GDM1 (cell line): ENCODE measurements around the gene DEFB126.
"Not testable (repeated sequence)": the region's sequence is repeated elsewhere in the genome, so short reads cannot be mapped to it uniquely, and the experiment has no call there.

Experiments
- DNase-seq: peaks from one replicate; lab custom pipeline; 2025; lab: John Stamatoyannopoulos, UW

Gene DEFB126, protein sequence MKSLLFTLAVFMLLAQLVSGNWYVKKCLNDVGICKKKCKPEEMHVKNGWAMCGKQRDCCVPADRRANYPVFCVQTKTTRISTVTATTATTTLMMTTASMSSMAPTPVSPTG

DNA sequence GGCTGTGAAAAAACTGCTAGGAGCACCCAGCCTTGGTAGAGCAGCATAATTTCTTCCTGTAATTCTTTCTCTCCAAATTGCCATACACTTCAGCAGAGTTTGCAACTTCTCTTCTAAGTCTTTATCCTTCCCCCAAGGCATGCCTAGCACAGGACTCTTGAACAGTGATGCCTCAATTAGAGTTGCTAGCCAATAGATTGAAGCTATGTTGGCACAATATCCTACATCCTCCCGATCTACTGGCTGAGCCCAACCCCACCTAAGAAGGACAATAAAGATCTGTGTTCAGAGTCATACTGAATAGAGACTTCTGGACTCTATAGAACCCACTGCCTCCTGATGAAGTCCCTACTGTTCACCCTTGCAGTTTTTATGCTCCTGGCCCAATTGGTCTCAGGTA lies at the start of gene DEFB126:
Gene DEFB126, plus strand, starts transcription at position 301 of the 400 bp plus-strand sequence. Its CDS starts 39 bp downstream, at position 340.
- DNase-seq, result no peak

DNA sequence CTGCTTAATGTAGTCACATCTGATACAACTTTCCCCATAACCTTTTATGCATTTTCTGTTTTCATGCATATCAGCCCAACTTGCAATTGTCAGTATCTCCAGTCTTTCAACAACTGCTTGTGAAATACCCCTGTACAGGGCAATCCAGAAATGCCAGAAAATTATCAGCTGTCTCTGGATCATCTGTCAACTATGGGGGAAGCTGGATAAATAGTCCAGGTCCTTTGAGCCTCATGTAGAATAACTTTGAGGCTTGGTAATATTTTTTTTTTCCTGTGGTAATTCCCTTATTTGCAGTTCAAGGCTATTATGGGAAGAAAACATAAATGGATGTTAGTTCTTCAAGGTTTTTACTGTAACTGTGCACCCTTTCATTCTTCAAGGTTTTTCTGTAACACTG lies 48.7 kb upstream of the DEFB126 start:
- no peak for DNase-seq

DNA sequence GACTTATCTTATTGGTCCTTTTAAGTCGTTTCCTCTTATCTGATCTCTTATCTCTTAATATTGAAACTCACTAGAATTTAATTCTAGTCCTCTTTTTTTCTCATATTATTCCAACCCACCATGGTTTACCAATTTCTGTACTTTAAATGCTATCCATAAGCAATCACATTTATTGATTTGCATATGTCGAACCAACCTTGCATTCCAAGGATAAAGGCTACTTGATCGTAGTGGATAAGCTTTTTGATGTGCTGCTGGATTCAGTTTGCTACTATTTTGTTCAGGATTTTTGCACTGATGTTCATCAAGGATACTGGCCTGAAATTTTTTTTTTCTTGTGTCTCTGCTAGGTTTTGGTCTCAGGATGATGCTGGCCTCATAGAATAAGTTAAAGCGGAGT lies 47.2 kb upstream of the DEFB126 start:
- no peak for DNase-seq

DNA sequence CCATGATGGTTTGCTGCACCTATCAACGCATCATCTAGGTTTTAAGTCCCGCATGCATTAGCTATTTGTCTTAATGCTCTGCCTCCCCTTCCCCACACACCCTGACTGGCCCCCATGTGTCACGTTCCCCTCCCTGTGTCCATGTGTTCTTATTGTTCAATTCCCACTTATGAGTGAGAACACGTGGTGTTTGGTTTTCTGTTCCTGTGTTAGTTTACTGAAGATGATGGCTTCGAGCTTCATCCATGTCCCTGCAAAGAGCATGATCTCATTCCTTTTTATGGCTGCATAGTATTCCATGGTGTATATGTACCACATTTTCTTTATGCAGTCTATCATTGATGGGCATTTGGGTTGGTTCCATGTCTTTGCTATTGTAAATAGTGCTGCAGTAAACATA lies 44.7 kb upstream of the DEFB126 start:
- not testable (repeated sequence) for DNase-seq

DNA sequence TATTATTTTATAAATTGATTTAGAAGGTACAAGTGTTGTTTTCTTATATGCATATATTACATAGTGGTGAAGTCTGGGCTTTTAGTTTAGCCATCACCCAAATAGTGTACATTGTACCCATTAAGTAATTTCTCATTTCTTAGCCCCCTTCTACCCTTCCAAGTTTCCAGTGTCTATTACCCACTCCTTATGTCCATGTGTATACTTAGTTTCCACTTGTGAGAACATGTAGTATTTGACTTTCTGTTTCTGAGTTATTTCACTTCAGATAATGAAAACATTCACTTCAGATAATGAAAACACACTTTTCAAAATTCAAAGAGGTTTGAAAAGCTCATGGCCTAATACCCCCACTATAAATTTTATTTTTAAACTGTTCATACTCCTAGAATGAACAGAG lies 40.4 kb upstream of the DEFB126 start:
- DNase-seq, result no peak

DNA sequence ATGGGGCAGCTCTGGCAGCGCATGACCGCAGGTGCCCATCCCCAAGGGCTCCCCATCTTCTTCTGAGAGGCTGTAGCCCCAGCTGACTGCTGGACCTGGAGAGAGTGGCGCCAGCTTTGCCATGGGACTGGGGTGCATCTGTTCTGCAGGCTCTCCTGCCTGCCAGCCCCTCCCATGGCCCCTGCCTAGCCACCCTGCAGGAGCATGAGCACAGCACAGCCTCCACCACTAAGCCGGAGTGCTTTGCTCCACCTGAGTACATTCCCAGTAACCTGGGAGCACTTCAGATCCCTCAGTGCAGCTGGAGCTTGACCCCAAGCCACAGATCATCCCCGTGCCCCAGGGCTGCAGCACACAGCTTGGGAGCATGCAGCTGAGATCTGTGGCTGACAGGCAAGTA lies 38.9 kb upstream of the DEFB126 start:
- DNase-seq, result no peak

DNA sequence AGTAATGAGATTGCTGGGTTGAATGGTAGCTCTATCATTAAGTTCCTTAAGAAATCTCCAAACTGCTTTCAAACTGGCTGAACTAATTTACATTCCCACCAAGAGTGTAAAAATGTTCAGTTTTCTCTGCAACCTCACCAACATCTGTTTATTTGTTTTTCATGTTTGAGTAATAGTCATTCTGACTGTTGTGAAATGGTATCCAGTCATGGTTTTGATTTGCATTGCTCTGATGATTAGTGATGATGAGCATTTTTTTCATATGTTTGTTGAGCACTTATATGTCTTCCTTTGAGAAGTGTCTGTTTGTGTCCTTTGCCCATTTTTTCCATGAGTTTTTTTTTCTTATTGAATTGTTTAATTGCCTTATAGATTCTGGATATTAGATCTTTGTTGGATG lies 30.0 kb upstream of the DEFB126 start:
- no peak for DNase-seq

DNA sequence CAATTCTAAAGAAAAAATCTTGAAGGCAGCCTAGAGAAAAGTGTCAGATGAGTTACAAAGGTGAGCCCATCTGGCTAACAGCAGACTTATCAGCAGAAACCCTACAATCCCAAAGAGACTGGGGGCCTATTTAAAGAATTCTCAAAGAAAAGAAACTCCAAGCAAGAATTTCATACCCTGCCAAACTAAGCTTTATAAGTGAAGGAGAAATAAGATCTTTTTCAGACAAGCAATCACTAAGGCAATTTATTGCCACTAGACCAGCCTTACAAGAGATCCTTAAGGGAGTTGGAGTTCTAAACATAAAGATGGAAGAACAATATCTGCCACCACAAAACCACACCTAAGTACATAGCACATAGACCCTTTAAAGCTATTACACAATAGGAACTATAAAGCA lies 24.9 kb upstream of the DEFB126 start:
- DNase-seq, result no peak

DNA sequence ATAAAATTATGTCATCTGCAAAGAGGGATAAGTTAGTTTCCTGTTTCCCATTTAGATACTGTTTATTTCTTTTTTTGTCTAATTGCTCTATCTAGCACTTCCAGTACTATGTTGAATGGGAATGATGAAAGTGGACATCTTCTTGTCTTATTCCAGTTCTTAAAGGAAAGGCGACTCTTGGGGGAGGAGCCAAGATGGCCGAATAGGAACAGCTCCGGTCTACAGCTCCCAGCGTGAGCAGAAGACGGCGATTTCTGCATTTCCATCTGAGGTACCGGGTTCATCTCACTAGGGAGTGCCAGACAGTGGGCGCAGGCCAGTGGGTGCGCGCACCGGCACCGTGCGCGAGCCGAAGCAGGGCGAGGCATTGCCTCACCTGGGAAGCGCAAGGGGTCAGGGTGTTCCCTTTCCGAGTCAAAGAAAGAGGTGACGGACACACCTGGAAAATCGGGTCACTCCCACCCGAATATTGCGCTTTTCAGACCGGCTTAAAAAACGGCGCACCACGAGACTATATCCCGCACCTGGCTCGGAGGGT lies 12.5 kb upstream of the DEFB126 start:
- not testable (repeated sequence) for DNase-seq

DNA sequence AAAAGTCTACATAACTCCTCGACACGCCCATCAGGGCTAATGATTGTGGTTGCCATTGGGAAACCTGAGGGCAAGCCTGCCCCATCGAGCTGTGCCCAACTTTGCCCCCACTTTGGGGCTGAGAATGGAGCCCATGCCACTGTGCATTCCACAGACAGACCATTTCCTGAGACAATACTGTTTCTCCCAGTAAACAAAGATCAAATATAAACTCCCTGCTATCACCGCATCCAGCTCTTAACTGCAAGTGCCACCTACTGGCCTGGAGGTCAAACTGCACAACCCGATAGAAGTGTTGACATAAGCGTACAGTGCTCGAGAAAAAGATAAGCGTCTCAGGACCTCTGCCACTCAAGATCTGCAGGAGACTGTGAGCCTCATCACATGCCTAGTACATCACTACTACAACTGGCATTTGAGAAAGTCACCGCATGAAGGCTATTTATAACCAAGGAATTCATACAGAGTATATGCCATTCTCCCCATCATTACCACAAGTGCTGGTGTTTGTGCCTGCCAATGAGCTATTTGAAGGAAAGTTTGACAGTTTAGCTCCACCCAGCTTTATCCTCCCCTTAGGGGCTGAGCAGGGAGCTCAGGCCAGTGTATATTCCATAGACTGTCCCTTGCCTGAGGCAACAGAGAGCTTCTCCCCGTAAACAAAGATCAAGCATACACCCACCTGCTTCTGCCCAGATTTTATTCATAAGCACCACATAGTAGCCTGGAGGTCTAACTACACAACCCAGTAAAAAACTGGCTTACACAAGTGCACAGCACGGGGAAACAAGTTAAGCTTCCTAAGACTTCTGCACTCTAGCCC lies 4.5 kb upstream of the DEFB126 start:
- DNase-seq, result no peak

DNA sequence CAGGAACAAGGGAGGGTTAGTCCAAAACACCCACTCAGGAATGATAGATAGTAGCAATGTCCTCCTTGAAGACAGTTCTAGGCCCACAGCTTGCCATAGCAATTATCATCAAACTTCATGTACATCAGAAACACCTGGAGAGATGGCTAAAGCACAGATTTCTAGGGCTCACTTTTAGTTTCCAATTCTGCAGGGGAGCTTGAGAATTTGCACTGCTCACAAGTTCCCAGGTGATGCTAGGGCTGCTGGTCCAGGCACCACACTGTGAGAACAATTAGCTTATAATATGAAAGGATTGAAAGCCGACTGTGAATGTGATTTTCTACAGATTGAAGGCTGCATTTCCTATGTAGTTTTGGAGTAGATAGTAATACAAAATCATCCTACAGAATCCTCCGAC lies 3.5 kb downstream of the DEFB126 start:
- no peak for DNase-seq

DNA sequence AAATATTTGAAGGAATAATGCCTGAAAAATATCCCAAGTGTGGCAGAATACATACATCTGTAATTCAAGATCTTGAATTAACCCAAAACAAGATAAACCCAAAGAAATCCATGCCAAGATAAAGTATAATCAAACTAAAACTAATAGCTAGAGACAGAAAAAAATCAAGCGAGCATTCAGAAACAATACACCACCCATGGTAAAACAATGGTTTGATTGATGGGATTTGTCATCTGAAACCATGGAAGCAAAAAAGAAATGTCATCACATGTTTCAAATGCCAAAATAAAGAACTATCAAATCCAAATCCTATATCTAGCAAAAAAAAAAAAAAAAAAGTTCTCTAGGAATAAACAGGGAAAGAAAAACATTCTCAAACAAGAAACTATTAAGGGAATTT lies 9.7 kb downstream of the DEFB126 start:
- no peak for DNase-seq

DNA sequence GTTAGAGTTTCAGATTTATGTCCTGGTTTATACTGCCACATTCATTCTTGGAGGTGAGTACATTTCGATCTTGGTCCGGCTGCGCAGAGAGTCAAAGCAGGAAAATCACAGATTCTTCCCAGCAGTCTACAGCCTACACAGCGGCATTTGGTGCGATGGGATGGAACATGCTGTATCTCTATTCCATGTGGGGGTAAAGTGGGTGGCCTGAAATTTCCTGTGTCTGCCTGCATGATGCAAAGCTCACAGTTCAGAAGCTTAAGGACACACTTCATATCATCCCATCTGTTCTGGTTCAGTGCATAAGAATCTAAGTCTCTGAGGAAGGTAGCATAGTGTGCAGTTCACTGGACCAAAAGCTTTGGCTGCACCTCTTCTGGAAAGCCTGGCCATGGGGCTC lies 14.8 kb downstream of the DEFB126 start, which contains the start of gene DEFB127:
Gene DEFB127, plus strand, starts transcription at position 301 of the 400 bp plus-strand sequence. Its CDS starts 91 bp downstream, at position 392.
- DNase-seq, result no peak

DNA sequence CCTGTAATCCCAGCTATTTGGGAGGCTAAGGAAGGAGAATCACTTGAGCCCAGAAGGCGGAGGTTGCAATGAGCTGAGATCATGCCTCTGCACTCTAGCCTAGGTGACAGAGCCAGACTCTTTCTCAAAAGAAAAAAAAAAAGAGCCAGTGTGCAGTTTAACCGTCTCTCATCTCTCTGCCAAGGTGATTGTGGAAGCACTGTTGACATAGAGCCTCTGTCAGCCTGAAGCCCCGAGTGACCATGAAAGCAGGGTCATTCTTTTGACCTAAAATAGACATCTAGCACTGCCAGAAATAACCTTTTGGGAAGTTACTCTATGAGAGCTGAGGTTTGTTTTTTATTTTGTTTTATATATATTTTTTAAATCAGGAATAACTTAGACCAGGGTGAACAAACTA lies 22.2 kb downstream of the DEFB126 start:
- DNase-seq, result no peak

DNA sequence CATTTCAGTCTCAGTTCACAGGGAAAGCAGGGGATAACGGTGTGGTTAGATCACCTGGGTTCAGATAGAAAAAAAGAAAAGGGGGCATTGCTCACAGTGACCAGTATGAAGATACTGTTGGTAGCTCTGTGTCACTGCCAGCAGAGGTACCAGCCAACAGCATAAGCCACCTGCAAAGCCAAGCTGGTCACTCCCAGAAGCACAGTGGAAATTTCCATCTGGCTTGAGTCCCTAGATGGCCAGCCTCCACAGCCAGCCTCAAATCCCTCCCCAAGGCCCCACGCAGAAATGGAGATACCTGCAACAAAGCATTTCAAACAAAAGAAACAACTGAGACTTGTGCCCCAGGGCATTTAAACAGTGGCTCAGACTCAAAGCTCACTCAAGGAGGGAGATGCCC lies 26.5 kb downstream of the DEFB126 start:
- DNase-seq, result no peak

DNA sequence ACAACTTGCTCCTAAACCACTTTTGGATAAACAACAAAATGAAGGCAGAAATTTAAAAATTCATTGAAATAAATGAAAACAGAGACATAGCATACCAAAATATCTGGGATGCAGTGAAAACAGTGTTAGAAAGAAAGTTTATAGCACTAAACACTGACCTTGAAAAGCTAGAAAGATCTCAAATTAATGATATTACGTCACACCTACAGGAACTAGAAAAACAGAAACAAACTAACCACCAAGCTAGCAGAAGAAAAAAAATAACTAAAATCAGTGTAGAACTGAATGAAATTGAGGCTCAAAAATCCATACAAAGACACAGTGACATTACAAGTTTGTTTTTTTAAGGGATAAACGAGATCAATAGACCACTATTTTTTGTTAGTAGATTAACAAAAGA lies 41.9 kb downstream of the DEFB126 start:
- DNase-seq, result no peak

DNA sequence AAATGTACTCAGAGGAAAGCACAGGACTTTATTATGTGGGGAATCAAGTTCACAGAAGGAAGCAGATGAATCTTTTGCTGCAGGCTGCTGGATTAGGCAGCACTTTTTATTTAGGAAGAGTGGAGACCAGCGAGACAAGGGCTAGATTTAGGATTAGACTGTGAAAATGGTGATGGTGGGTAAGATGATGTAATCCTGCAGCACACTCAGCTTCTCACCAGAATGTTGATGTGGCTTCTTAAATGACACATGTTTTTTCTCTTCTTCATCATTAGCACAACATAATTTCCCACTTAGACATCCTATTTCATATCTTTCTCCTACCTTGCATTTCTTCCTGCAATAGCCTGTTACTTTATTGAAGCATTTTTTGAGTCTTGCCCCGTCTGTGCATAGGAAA lies 45.3 kb downstream of the DEFB126 start:
- DNase-seq, result no peak

DNA sequence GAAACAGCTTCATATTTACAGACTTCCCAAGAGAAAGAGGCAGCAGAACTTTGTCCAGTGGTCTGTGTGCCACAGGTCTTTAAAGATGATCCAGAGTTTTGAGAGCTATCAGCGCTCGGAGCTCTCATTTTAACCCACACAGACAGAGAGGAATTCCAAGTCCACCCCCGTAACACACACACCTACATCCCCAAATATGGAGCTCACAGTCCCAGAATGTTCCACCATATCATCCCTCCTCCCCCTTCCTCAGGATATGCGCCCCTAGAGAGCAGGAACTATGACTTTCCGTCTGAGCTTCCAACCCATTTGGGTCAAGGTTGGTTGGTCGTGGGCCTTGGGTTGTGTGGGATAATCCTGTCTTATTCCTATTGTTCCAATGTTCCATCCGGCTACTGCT lies 47.2 kb downstream of the DEFB126 start, which contains the start of gene DEFB128:
Gene DEFB128, minus strand, starts transcription at position 101 of the 400 bp plus-strand sequence. Its CDS starts 88 bp downstream, at position 13.
- DNase-seq, result no peak
